SK-N-SH treated with all-trans-retinoic acid at 6 μM for 48 hours (cell line): ENCODE measurements around the gene EFEMP1.

Experiments used
- ATAC-seq: fragments of 200-7000 bp; cut with Tn5 transposase; 3 replicates; pipeline ENCODE4 v1.9.1; 2020; ENCODE audit warnings: mild to moderate bottlenecking, moderate library complexity
- ARNTL ChIP-seq: fragments of 450-650 bp; formaldehyde crosslinking; IDR thresholded peaks from 2 replicates; pipeline ENCODE4 v1.5.0; 2020; ENCODE audit warnings: low read depth, mild to moderate bottlenecking, moderate library complexity, borderline replicate concordance
- BACH2 ChIP-seq: fragments of 250-450 bp; sonication (Bioruptor Pico); IDR thresholded peaks from 2 replicates; pipeline ENCODE4 v1.9.0; 2021; ENCODE audit warnings: mild to moderate bottlenecking, borderline replicate concordance
- OSR1 ChIP-seq: fragments of 250-450 bp; sonication (Bioruptor Pico); IDR thresholded peaks from 2 replicates; pipeline ENCODE4 v1.8.0; 2022; ENCODE audit warnings: moderate library complexity, mild to moderate bottlenecking, inconsistent platforms
- PPARA ChIP-seq: fragments of 250-450 bp; sonication (Bioruptor Pico); IDR thresholded peaks from 2 replicates; pipeline ENCODE4 v1.5.0; 2020; ENCODE audit warnings: mild to moderate bottlenecking, borderline replicate concordance
- RARB ChIP-seq: fragments of 250-450 bp; sonication (Bioruptor Pico); IDR thresholded peaks from 2 replicates; pipeline ENCODE4 v1.8.0; 2021; ENCODE audit warnings: mild to moderate bottlenecking, moderate library complexity
- SNAI2 ChIP-seq: fragments of 250-450 bp; sonication (Bioruptor Pico); IDR thresholded peaks from 2 replicates; pipeline ENCODE4 v1.5.0; 2020; ENCODE audit warnings: mild to moderate bottlenecking, moderate library complexity
- TCF4 ChIP-seq: fragments of 250-450 bp; sonication (Bioruptor Pico); IDR thresholded peaks from 2 replicates; pipeline ENCODE4 v1.8.0; 2021; ENCODE audit warnings: mild to moderate bottlenecking, moderate library complexity, borderline replicate concordance
- TOX ChIP-seq: fragments of 250-450 bp; sonication (Bioruptor Pico); IDR thresholded peaks from 2 replicates; pipeline ENCODE4 v1.8.0; 2021; ENCODE audit warnings: mild to moderate bottlenecking, moderate library complexity, borderline replicate concordance
- ZFP3 ChIP-seq: fragments of 250-450 bp; sonication (Bioruptor Pico); IDR thresholded peaks from 2 replicates; pipeline ENCODE4 v1.5.0; 2020; ENCODE audit warnings: mild to moderate bottlenecking, moderate library complexity
- ZFP30 ChIP-seq: fragments of 450-650 bp; formaldehyde crosslinking; IDR thresholded peaks from 2 replicates; pipeline ENCODE4 v1.5.0; 2022; ENCODE audit warnings: mild to moderate bottlenecking, moderate library complexity
- ZNF565 ChIP-seq: fragments of 450-650 bp; formaldehyde crosslinking; conservative IDR thresholded peaks from 2 replicates; pipeline ENCODE4 v1.5.0; 2020; ENCODE audit warnings: low read depth, mild to moderate bottlenecking, moderate library complexity
- ZNF70 ChIP-seq: fragments of 450-650 bp; formaldehyde crosslinking; IDR thresholded peaks from 2 replicates; pipeline ENCODE4 v1.5.0; 2020; ENCODE audit warnings: mild to moderate bottlenecking, moderate library complexity
- ZNF8 ChIP-seq: fragments of 450-650 bp; formaldehyde crosslinking; IDR thresholded peaks from 2 replicates; pipeline ENCODE4 v1.5.0; 2020; ENCODE audit warnings: mild to moderate bottlenecking, moderate library complexity
- TF ChIP-seq, protein P1 (sequence below): fragments of 250-450 bp; sonication (Bioruptor Pico); IDR thresholded peaks from 2 replicates; pipeline ENCODE4 v1.8.0; 2020; ENCODE audit warnings: mild to moderate bottlenecking, moderate library complexity, borderline replicate concordance
- TF ChIP-seq, protein P2 (sequence below): fragments of 250-450 bp; sonication (Bioruptor Pico); IDR thresholded peaks from 2 replicates; pipeline ENCODE4 v1.5.1; 2021; ENCODE audit warnings: mild to moderate bottlenecking, moderate library complexity
- TF ChIP-seq, protein P3 (sequence below): fragments of 250-450 bp; sonication (Bioruptor Pico); IDR thresholded peaks from 2 replicates; pipeline ENCODE4 v1.5.0; 2020; ENCODE audit warnings: mild to moderate bottlenecking, moderate library complexity
- TF ChIP-seq, protein P4 (sequence below): fragments of 250-450 bp; sonication (Bioruptor Pico); IDR thresholded peaks from 2 replicates; pipeline ENCODE4 v1.5.1; 2020; ENCODE audit warnings: low read depth, mild to moderate bottlenecking, moderate library complexity

The EFEMP1 gene

DNA sequence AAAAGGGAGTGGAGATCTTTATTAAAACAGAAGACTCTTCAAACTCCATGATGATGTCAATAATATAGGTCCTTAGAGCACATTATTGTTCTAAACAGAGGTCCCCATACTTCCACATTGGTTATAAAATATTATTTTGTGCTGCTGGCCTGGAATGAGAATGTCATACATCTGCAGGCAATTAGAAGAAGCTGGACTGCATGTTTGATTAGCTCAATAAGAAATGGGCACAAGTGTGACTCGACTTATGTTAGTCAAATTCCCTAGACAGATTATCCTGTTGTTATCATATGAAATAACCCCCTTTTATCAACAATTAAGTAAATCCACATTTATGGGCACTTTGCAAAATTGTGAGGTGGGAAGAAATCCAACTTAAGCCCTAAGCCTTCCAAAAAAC is 8.8 kb downstream of the EFEMP1 start:
- no peak for TF ChIP-seq TOX (CRISPR knock-in tag)
- TF ChIP-seq RARB, result no peak
- TF ChIP-seq ZFP30 (CRISPR knock-in tag), result no peak
- no peak for TF ChIP-seq PPARA (CRISPR knock-in tag)
- no peak for TF ChIP-seq ZNF8

DNA sequence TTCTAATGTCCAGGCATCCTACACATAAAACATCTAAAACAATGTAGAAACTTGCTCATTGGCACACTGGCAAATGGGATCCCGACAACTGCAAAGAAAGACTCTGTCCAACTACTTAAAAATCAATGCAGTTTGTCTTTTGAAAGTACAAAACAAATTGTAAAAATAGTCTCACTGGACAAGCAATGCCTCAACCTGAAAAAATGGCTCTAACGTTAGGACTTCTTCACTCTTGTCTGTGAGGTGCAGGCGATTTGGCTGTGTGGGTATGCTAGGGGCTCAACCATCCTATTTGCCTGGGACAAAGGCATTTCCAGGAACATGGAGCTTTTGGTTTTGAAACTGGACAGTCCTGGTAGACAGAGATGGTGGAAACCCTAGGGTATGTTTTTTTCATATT is 10.7 kb downstream of the EFEMP1 start:
- ATAC-seq, result no peak
- TF ChIP-seq ZNF565 (CRISPR knock-in tag) (no peak), PPARA (CRISPR knock-in tag) (no peak)
- TF ChIP-seq, all 23 proteins: peak for 0

More for the DNA sequence above, 8.8 kb downstream of the EFEMP1 start:
- no peak for ATAC-seq

DNA sequence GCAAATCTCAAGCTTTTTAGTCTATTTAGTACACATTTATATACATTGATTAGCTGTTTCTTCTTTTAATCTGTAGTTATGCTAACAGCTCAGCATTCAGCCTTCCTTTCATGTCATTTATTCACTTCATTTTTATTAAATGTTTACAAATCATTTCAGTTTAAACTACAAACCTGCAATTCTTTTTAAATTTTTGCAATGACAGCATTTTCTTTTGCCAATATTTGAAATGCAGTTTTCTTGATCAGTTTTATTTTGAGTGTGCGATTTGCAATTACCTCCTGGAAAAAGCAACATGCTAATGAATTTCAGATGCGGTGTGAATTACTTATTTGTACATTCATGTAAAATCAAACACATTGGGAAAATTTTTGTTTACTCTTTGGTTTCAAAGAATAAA is 13.5 kb downstream of the EFEMP1 start:
- no peak for TF ChIP-seq SNAI2 (CRISPR knock-in tag)
- TF ChIP-seq RARB, result no peak
- no peak for TF ChIP-seq BACH2 (CRISPR knock-in tag)
- no peak for TF ChIP-seq ZFP3
- TF ChIP-seq TCF4 (CRISPR knock-in tag), result no peak
- TF ChIP-seq, protein P1, sequence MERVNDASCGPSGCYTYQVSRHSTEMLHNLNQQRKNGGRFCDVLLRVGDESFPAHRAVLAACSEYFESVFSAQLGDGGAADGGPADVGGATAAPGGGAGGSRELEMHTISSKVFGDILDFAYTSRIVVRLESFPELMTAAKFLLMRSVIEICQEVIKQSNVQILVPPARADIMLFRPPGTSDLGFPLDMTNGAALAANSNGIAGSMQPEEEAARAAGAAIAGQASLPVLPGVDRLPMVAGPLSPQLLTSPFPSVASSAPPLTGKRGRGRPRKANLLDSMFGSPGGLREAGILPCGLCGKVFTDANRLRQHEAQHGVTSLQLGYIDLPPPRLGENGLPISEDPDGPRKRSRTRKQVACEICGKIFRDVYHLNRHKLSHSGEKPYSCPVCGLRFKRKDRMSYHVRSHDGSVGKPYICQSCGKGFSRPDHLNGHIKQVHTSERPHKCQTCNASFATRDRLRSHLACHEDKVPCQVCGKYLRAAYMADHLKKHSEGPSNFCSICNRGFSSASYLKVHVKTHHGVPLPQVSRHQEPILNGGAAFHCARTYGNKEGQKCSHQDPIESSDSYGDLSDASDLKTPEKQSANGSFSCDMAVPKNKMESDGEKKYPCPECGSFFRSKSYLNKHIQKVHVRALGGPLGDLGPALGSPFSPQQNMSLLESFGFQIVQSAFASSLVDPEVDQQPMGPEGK, result no peak

DNA sequence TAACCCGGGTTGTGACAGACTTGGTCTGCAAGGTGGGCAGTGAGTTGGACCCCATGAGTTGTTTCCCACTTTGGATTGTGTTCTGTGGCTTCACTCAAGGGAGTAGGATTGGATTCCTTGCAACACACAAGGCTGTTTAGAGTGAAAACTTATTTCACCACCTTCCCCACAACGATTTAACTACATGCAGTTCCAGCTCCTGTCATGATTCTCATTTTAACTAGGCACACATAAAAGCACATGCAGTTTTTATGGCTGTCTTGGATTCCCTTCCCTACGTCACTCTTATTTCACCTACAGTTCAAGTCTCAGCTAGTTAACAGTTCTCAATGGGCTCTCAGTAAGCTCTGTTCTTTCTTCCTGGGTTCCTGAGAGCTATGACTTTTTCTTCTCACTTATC is 15.9 kb downstream of the EFEMP1 start:
- peak; percentile 28; the same call in 2 of the 3 replicates for ATAC-seq
- TF ChIP-seq RARB (no peak), ZNF8 (no peak), BACH2 (CRISPR knock-in tag) (no peak), OSR1 (CRISPR knock-in tag) (no peak), ZFP3 (no peak), ZNF70 (CRISPR knock-in tag) (no peak), TOX (CRISPR knock-in tag) (no peak), ARNTL (CRISPR knock-in tag) (no peak), TCF4 (CRISPR knock-in tag) (no peak), ZNF565 (CRISPR knock-in tag) (no peak), PPARA (CRISPR knock-in tag) (no peak)
- TF ChIP-seq, protein P2, sequence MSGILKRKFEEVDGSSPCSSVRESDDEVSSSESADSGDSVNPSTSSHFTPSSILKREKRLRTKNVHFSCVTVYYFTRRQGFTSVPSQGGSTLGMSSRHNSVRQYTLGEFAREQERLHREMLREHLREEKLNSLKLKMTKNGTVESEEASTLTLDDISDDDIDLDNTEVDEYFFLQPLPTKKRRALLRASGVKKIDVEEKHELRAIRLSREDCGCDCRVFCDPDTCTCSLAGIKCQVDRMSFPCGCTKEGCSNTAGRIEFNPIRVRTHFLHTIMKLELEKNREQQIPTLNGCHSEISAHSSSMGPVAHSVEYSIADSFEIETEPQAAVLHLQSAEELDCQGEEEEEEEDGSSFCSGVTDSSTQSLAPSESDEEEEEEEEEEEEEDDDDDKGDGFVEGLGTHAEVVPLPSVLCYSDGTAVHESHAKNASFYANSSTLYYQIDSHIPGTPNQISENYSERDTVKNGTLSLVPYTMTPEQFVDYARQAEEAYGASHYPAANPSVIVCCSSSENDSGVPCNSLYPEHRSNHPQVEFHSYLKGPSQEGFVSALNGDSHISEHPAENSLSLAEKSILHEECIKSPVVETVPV, result no peak
- TF ChIP-seq, protein P3, sequence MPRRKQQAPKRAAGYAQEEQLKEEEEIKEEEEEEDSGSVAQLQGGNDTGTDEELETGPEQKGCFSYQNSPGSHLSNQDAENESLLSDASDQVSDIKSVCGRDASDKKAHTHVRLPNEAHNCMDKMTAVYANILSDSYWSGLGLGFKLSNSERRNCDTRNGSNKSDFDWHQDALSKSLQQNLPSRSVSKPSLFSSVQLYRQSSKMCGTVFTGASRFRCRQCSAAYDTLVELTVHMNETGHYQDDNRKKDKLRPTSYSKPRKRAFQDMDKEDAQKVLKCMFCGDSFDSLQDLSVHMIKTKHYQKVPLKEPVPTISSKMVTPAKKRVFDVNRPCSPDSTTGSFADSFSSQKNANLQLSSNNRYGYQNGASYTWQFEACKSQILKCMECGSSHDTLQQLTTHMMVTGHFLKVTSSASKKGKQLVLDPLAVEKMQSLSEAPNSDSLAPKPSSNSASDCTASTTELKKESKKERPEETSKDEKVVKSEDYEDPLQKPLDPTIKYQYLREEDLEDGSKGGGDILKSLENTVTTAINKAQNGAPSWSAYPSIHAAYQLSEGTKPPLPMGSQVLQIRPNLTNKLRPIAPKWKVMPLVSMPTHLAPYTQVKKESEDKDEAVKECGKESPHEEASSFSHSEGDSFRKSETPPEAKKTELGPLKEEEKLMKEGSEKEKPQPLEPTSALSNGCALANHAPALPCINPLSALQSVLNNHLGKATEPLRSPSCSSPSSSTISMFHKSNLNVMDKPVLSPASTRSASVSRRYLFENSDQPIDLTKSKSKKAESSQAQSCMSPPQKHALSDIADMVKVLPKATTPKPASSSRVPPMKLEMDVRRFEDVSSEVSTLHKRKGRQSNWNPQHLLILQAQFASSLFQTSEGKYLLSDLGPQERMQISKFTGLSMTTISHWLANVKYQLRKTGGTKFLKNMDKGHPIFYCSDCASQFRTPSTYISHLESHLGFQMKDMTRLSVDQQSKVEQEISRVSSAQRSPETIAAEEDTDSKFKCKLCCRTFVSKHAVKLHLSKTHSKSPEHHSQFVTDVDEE (CRISPR knock-in tag), result no peak
- TF ChIP-seq, protein P4, sequence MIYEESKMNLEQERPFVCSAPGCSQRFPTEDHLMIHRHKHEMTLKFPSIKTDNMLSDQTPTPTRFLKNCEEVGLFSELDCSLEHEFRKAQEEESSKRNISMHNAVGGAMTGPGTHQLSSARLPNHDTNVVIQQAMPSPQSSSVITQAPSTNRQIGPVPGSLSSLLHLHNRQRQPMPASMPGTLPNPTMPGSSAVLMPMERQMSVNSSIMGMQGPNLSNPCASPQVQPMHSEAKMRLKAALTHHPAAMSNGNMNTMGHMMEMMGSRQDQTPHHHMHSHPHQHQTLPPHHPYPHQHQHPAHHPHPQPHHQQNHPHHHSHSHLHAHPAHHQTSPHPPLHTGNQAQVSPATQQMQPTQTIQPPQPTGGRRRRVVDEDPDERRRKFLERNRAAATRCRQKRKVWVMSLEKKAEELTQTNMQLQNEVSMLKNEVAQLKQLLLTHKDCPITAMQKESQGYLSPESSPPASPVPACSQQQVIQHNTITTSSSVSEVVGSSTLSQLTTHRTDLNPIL (CRISPR knock-in tag), result no peak
- TF ChIP-seq, protein P1, result no peak
- TF ChIP-seq, all 23 proteins: peak for 0

More for the DNA sequence above, 13.5 kb downstream of the EFEMP1 start:
- ATAC-seq, result no peak
